A549 (cell line): ENCODE measurements around the gene ACBD5.
A peak's percentile ranks its signal among the peaks of the same experiment; 100 is the strongest.

ENCODE experiments used
- BCL3 ChIP-seq: fragments of >200 bp; sonication (Bioruptor Twin); formaldehyde crosslinking; IDR thresholded peaks from 3 replicates; pipeline ENCODE4 v1.6.1; 2016
- BHLHE40 ChIP-seq: IDR thresholded peaks from 2 replicates; pipeline ENCODE4 v1.6.1; 2012; ENCODE audit warnings: low read depth, low read length, inconsistent platforms
- CTCF ChIP-seq: fragments of >200 bp; sonication (Bioruptor Twin); formaldehyde crosslinking; IDR thresholded peaks from 3 replicates; pipeline ENCODE4 v1.5.1; 2016
- ELK1 ChIP-seq: fragments of 150-350 bp; IDR thresholded peaks from 2 replicates; pipeline ENCODE4 v1.6.1; 2014; ENCODE audit warnings: low read depth, mild to moderate bottlenecking, low read length
- JUNB ChIP-seq: fragments of >200 bp; sonication (Bioruptor Twin); formaldehyde crosslinking; IDR thresholded peaks from 2 replicates; pipeline ENCODE4 v1.6.1; 2016
- MAFK ChIP-seq: fragments of 450-650 bp; IDR thresholded peaks from 2 replicates; pipeline ENCODE4 v1.6.1; 2014; ENCODE audit not compliant: partially characterized antibody
- PBX3 ChIP-seq: IDR thresholded peaks from 2 replicates; pipeline ENCODE4 v1.6.1; 2012
- POLR2A ChIP-seq: IDR thresholded peaks from 2 replicates; pipeline ENCODE4 v1.6.1; 2012; ENCODE audit warnings: mild to moderate bottlenecking, low read length
- RAD21 ChIP-seq, 2 experiments: fragments of >200 bp in 1 of 2; sonication (Bioruptor Twin) in 1 of 2; formaldehyde crosslinking in 1 of 2; IDR thresholded peaks in 1 of 2; conservative IDR thresholded peaks in 1 of 2; 2 replicates in 1 of 2; 3 replicates in 1 of 2; pipeline ENCODE4 v1.6.1; 2012 to 2018; ENCODE audit warnings: inconsistent platforms in 1 of 2
- SMC3 ChIP-seq: fragments of >200 bp; sonication (Bioruptor Twin); formaldehyde crosslinking; IDR thresholded peaks from 3 replicates; pipeline ENCODE4 v1.6.1; 2018; ENCODE audit warnings: inconsistent platforms

- TF ChIP-seq CTCF, result no peak
- peak; percentile 48 for TF ChIP-seq POLR2A
- TF ChIP-seq RAD21 (conservative IDR thresholded peaks at IDR 0.05 in 1 of 2, IDR thresholded peaks at IDR 0.05 in 1 of 2), result no peak
- TF ChIP-seq PBX3, result no peak
- TF ChIP-seq MAFK, result no peak
- TF ChIP-seq JUNB, result no peak
- no peak for TF ChIP-seq BHLHE40
- TF ChIP-seq SMC3, result no peak
- no peak for TF ChIP-seq ELK1
- TF ChIP-seq BCL3, result no peak; the same call in 1 of the 3 replicates
Observed at GRCh38 chr10:27155066-27155754, 85.4 kb downstream of the ACBD5 start, which contains the start of gene MASTL.
